Measurements from ENCODE around the gene SLAMF7. TPM values are rescaled to one million over a fixed set of nuclear protein-coding genes. Genes with fewer than 3 reads are reported as not detected.

SLAMF7 gene
- total and polyA plus RNA-seq, 2 of the 13 experiments (the other 11 are each of a cell fraction or from before 2014, with no cell fraction given): not detected

DNA sequence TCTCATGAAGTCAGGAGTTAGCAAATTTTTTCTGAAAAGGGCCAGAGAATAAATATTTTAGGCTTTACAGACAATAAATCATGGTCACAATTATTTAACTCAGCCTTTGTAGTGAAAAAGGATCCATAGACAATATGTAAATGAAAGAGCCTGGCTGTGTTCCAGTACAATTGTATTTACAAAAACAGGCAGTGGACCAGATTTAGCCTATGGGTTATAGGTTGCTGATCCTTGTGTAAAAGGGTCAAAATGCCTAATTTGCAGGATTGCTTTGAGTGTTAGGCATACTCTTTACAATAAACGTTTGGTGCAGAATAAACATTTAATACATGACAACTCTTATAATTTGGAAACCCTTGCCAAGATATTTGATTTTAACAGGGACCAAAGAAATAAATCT lies 6.5 kb downstream of the SLAMF7 start:
- Histone ChIP-seq H3K4me1 (ENCODE audit: insufficient read depth, low read length) (no peaks in the 10 kb centered on the region), H3K9me3 (ENCODE audit: low read length) (no peaks in the 10 kb centered on the region), H3K36me3 (replicated peaks in 1 of 2; ENCODE audit: control insufficient read depth in 1 of 2, insufficient read depth in 2 of 2, low read length in 2 of 2) (no peaks in the 10 kb centered on the region), H2AFZ (ENCODE audit: low read length) (no peak overlapping the region), H3K4me3 (replicated peaks in 1 of 3; ENCODE audit: insufficient read depth in 1 of 3, low read depth in 2 of 3, low read length in 3 of 3) (no peak overlapping the region), H3K27ac (ENCODE audit: extremely low read length, insufficient read depth, low read length) (no peak overlapping the region), H3K9ac (ENCODE audit: insufficient read depth, low read depth, low read length) (no peak overlapping the region), H3K4me2 (ENCODE audit: low read depth, low read length) (no peak overlapping the region), H3K27me3 (ENCODE audit: control insufficient read depth in 1 of 2, insufficient read depth in 2 of 2, low read length in 2 of 2) (peaks cover 0 to under 1% of the 10 kb centered on the region in 2 experiments; a peak in 2 of 5 replicates), H4K20me1 (ENCODE audit: insufficient read depth, low read length) (no peaks in the 10 kb centered on the region), H3K79me2 (ENCODE audit: insufficient read depth, low read length) (no peaks in the 10 kb centered on the region)
- in situ Hi-C loops (cut with HindIII; ENCODE audit: extremely low pct_ligation_motif_present, low pct_unique_long_range_greater_than_20kb) (no loop called here), intact Hi-C loops (cut with micrococcal nuclease; ENCODE audit: unreplicated experiment) (no loop called here)
- ATAC-seq (no peak), FAIRE-seq (no peak), DNase-seq (ENCODE audit: low spot score) (no peak)
- POLR2A ChIA-PET: no interaction called here
- no TSS peak for BruUV-seq (replicated peaks)
- no peak for TF ChIP-seq ZNF160 (CRISPR knock-in tag; IDR thresholded peaks at IDR 0.05)
- WGBS (ENCODE audit: low lambda C conversion rate): 0% methylated on average over 1 of the region's 1 CpG
- CTCF ChIA-PET (ENCODE audit: low intra/inter-chr PET ratio, low total read pairs): no interaction called here

- ATAC-seq (no peak), FAIRE-seq (no peak), DNase-seq (ENCODE audit: low spot score) (no peak)
- in situ Hi-C loops (cut with HindIII; ENCODE audit: extremely low pct_ligation_motif_present, low pct_unique_long_range_greater_than_20kb) (no loop called here), intact Hi-C loops (cut with micrococcal nuclease; ENCODE audit: unreplicated experiment) (no loop called here)
- Histone ChIP-seq H3K4me1 (ENCODE audit: insufficient read depth, low read length) (no peaks in the 10 kb centered on the region), H3K4me2 (ENCODE audit: low read depth, low read length) (no peak overlapping the region), H3K27me3 (ENCODE audit: control insufficient read depth in 1 of 2, insufficient read depth in 2 of 2, low read length in 2 of 2) (peaks cover 2 to 4% of the 10 kb centered on the region in 2 experiments; a peak in 3 of 5 replicates), H3K9ac (ENCODE audit: insufficient read depth, low read depth, low read length) (no peak overlapping the region), H3K27ac (ENCODE audit: extremely low read length, insufficient read depth, low read length) (no peak overlapping the region), H2AFZ (ENCODE audit: low read length) (no peak overlapping the region), H4K20me1 (ENCODE audit: insufficient read depth, low read length) (no peaks in the 10 kb centered on the region), H3K9me3 (ENCODE audit: low read length) (no peaks in the 10 kb centered on the region), H3K4me3 (replicated peaks in 1 of 3; ENCODE audit: insufficient read depth in 1 of 3, low read depth in 2 of 3, low read length in 3 of 3) (no peak overlapping the region), H3K36me3 (replicated peaks in 1 of 2; ENCODE audit: control insufficient read depth in 1 of 2, insufficient read depth in 2 of 2, low read length in 2 of 2) (no peaks in the 10 kb centered on the region), H3K79me2 (ENCODE audit: insufficient read depth, low read length) (no peaks in the 10 kb centered on the region)
- TF ChIP-seq KLF6 (CRISPR knock-in tag; IDR thresholded peaks at IDR 0.05): no peak
- TF ChIP-seq USF2 (IDR thresholded peaks at IDR 0.05; ENCODE audit: low read depth, low read length): no peak
- TF ChIP-seq USF2 (CRISPR knock-in tag; IDR thresholded peaks at IDR 0.05; ENCODE audit: borderline replicate concordance): no peak
- TF ChIP-seq SOX6 (IDR thresholded peaks at IDR 0.05): no peak
- TF ChIP-seq SOX6 (CRISPR knock-in tag; IDR thresholded peaks at IDR 0.05): no peak
- TF ChIP-seq PITX1 (CRISPR knock-in tag; IDR thresholded peaks at IDR 0.05): no peak
- no peak for TF ChIP-seq XRCC5 (optimal IDR thresholded peaks at IDR 0.05; ENCODE audit: low read length)
- no TSS peak for BruUV-seq (replicated peaks)
- ChIA-PET CTCF (ENCODE audit: low intra/inter-chr PET ratio, low total read pairs) (no interaction called here), POLR2A (no interaction called here)
- WGBS (ENCODE audit: low lambda C conversion rate): 11% methylated on average over 7 of the region's 7 CpGs
Observed at GRCh38 chr1:160746836-160747500, 7.9 kb downstream of the SLAMF7 start.
